ENCODE data around the gene ZNF792. TPM values are rescaled to one million over a fixed set of nuclear protein-coding genes. Genes with fewer than 3 reads are reported as not detected.
"Not testable (repeated sequence)": the region's sequence is repeated elsewhere in the genome, so short reads cannot be mapped to it uniquely, and the experiment has no call there.

ZNF792 gene
- total RNA-seq, 1 donor from 2014 or later, result 3.3 TPM

DNA sequence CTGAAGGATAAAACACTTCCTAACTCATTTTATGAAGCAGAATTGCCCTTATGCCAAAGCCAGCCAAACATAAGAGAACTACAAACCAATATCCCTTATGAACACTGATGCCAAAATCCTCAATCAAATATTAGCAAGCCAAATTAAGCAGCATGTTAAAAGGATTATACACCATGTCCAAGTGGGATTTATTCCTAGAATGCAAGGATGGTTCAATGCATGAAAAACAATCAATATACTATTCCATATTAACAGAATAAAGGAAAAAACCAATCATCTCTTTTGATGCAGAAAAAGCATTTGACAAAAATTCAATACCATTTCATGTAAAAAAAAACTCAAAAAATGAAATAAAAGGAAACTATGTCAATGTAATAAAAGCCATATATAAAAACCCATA is 10.9 kb downstream of the ZNF792 start:
- ATAC-seq (ENCODE audit: poor library complexity) (no peak), DNase-seq (no peak)
- intact Hi-C loops (cut with DNase I), result no loop called here

DNA sequence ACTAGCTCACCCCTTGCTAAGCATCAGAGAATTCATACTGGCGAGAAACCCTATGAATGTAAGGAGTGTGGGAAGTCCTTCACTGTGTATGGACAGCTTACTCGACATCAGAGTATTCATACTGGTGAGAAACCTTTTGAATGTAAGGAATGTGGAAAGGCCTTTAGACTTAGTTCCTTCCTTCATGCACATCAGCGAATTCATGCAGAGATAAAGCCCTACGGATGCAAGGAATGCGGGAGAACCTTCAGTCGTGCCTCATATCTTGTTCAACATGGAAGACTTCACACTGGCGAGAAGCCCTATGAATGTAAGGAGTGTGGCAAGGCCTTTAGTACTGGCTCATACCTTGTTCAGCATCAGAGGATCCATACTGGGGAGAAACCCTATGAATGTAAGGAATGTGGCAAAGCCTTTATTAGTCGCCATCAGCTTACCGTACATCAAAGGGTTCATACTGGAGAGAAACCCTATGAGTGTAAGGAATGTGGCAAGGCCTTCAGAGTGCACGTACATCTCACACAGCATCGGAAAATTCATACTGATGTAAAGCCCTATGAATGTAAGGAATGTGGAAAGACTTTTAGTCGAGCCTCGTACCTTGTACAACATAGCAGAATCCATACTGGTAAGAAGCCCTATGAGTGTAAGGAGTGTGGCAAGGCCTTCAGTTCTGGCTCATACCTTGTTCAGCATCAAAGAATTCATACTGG is 20.0 kb downstream of the ZNF792 start:
- ATAC-seq (ENCODE audit: poor library complexity), result no peak
- intact Hi-C loops (cut with DNase I), result no loop called here

DNA sequence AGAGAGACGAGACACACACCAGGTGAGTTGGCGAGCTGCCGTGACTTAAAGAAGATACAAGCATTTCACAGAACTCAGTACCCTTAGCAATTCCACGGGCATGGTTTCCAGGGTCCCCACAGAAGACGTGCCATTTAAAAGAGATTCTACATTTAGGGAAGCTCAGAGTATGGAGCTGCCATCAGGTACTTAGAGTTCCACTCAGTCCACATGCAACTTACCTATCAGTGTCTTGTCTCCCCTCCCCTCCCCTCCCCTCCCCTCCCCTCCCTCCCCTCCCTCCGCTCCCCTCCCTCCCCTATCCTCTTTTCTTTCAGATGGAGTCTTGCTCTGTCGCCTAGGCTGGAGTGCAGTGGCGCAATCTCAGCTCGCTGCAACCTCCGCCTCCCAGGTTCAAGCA is 25.1 kb downstream of the ZNF792 start:
- no peak for ATAC-seq (ENCODE audit: poor library complexity)
- DNase-seq, result no peak
- intact Hi-C loops (cut with DNase I), result no loop called here

More for the DNA sequence above, 20.0 kb downstream of the ZNF792 start:
- DNase-seq, result no peak

- intact Hi-C loops (cut with DNase I), result no loop called here
- ATAC-seq (ENCODE audit: poor library complexity), result no peak
- DNase-seq, result no peak
Measured at GRCh38 chr19:34936184-34936583, 27.8 kb downstream of the ZNF792 start.

DNA sequence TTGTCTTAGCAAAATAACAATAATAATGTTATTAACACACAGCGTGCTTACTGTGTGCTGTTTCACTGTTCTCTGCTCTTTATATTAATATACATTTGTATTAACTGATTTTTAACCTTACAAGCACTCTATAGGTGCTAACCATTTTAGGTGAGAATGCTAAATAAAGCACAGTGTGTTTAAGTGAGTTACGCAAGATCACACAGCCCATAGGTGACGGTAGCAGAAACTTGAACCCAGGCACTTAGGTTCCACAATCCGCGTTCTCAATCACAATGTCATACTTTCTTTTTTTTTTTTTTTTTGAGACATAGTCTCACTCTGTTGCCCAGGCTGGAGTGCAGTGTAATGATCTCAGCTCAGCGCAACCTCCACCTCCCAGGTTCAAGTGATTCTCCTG is 31.5 kb downstream of the ZNF792 start:
- intact Hi-C loops (cut with DNase I), result no loop called here
- ATAC-seq (ENCODE audit: poor library complexity) (no peak), DNase-seq (no peak)

GRCh38 chr19:34926685-34927375 is 37.2 kb downstream of the ZNF792 start, which contains the start of gene ZNF30:
Gene ZNF30, plus strand, starts transcription at chr19:34926903. Its CDS starts 3,045 bp downstream, at chr19:34929948.
- intact Hi-C loops (cut with DNase I), result no loop called here
- peak; percentile 96 for DNase-seq
- peak; percentile 100 for ATAC-seq (ENCODE audit: poor library complexity)

GRCh38 chr19:34926361-34926684 is 37.7 kb downstream of the ZNF792 start:
- intact Hi-C loops (cut with DNase I), result no loop called here
- no peak for DNase-seq

GRCh38 chr19:34925278-34925855 is 38.7 kb downstream of the ZNF792 start:
- DNase-seq, result no peak
- intact Hi-C loops (cut with DNase I), result no loop called here
- no peak for ATAC-seq (ENCODE audit: poor library complexity)

More at GRCh38 chr19:34926361-34926684, 37.7 kb downstream of the ZNF792 start:
- no peak for ATAC-seq (ENCODE audit: poor library complexity)

DNA sequence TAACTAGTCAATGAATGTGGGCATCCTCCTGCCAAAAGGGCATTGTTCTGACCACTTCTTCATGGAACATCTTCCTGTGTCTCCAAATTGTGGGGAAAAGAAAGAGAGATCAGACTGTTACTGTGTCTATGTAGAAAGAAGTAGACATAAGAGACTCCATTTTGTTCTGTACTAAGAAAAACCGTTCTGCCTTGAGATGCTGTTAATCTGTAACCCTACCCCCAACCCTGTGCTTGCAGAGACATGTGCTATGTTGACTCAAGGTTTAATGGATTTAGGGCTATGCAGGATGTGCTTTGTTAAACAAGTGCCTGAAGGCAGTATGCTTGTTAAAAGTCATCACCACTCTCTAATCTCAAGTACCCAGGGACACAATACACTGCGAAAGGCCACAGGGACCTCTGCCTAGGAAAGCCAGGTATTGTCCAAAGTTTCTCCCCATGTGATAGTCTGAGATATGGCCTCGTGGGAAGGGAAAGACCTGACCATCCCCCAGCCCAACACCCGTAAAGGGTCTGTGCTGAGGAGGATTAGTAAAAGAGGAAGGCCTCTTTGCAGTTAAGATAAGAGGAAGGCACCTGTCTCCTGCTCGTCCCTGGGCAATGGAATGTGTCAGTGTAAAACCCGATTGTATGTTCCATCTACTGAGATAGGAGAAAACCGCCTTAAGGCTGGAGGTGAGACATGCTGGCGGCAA is 43.8 kb downstream of the ZNF792 start:
- DNase-seq; ATAC-seq (ENCODE audit: poor library complexity); intact Hi-C loops (cut with DNase I): not testable (repeated sequence)

DNA sequence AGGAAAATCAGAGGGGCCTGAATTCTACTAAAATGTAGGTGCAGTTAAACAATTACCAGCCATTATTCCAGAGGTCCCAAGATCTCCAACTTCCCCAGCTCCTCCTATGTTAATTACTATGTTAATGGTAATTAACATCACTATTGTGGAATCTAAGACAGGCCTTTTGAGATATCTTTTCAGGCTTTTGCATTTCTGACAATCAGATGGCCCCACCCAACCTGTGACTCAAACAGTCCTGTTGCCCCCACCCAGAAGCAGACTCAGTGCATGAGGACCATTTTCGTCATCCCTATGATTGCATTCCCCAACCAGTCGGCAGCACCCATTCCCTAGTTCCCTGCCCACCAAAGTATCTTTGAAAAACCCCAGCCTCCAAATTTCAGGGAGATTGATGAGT is 45.8 kb downstream of the ZNF792 start:
- ATAC-seq (ENCODE audit: poor library complexity), result no peak
- intact Hi-C loops (cut with DNase I), result no loop called here
- no peak for DNase-seq

- ATAC-seq (ENCODE audit: poor library complexity); intact Hi-C loops (cut with DNase I); DNase-seq: not testable (repeated sequence)
Measured at GRCh38 chr19:34917144-34917543, 46.9 kb downstream of the ZNF792 start.

DNA sequence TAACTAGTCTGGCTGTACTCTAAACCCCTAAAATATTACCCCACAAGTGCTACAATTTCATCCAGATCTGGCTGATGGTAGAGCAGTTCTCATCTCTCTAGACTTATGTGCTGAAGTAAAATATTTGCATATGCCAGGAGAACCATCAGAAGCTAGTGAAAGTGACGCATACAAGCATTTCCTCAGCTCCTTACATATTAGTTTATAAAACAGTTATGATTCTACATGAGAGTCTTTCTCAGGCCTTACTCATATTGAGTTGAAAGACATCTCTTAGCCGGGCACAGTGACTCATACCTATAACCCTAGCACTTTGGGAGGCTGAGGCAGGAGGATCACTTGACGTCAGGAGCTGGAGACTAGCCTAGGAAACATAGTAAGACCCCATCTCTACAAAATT is 53.3 kb downstream of the ZNF792 start:
- no peak for ATAC-seq (ENCODE audit: poor library complexity)
- intact Hi-C loops (cut with DNase I), result no loop called here
- no peak for DNase-seq

Other genes starting within 250 kb of the ZNF792 start
- gene ZNF181, start 230.0 kb downstream of the ZNF792 start, total RNA-seq, result 22.0 TPM
- gene ZNF599, start 191.0 kb downstream of the ZNF792 start, total RNA-seq, result 3.6 TPM
- 2.6 TPM for gene ZNF30, start 37.3 kb downstream of the ZNF792 start, total RNA-seq
- 25.5 TPM for gene GRAMD1A, start 36.1 kb upstream of the ZNF792 start, total RNA-seq
- 48.2 TPM for gene SCN1B, start 66.2 kb upstream of the ZNF792 start, total RNA-seq
- gene HPN, start 77.5 kb upstream of the ZNF792 start, total RNA-seq, result 5.6 TPM
- 1.3 TPM for gene FXYD3, start 151.6 kb upstream of the ZNF792 start, total RNA-seq
- gene LGI4, start 170.8 kb upstream of the ZNF792 start, total RNA-seq, result 8.1 TPM
- gene FXYD1, start 174.6 kb upstream of the ZNF792 start, total RNA-seq, result 580 TPM
- gene FXYD7, start 179.0 kb upstream of the ZNF792 start, total RNA-seq, result not detected
- gene FXYD5, start 190.5 kb upstream of the ZNF792 start, total RNA-seq, result 20.9 TPM